H9 (cell line): ENCODE measurements around the gene ZNF235. TPM values are rescaled to one million over a fixed set of nuclear protein-coding genes. Genes with fewer than 3 reads are reported as not detected.

Experiments used
- DNase-seq: peaks from one replicate; pipeline ENCODE4 v3.0.0-alpha.2; 2017
- H2AFZ ChIP-seq: one replicate; pipeline ENCODE4 v1.6.1; 2013; ENCODE audit warnings: mild to moderate bottlenecking, low read length, control low read depth, moderate library complexity
- H2AK5ac ChIP-seq: 2 replicates; pipeline ENCODE4 v1.6.1; 2013; ENCODE audit warnings: low read length, control low read depth, mixed read lengths; ENCODE audit not compliant: insufficient read length
- H2BK120ac ChIP-seq: one replicate; pipeline ENCODE4 v1.6.1; 2013; ENCODE audit warnings: low read depth, mild to moderate bottlenecking, low read length, control low read depth, inconsistent platforms; ENCODE audit not compliant: poor library complexity, severe bottlenecking
- H2BK12ac ChIP-seq: 2 replicates; pipeline ENCODE4 v1.6.1; 2013; ENCODE audit warnings: low read length, control low read depth, mixed read lengths, low read depth; ENCODE audit not compliant: insufficient read length
- H2BK15ac ChIP-seq: 2 replicates; pipeline ENCODE4 v1.6.1; 2013; ENCODE audit warnings: low read depth, low read length, control low read depth
- H2BK20ac ChIP-seq: one replicate; pipeline ENCODE4 v1.6.1; 2013; ENCODE audit warnings: low read depth, mild to moderate bottlenecking, low read length, control low read depth, inconsistent platforms; ENCODE audit not compliant: poor library complexity, severe bottlenecking
- H2BK5ac ChIP-seq: 2 replicates; pipeline ENCODE4 v1.6.1; 2013; ENCODE audit warnings: low read length, control low read depth, mixed read lengths; ENCODE audit not compliant: insufficient read length
- H3K14ac ChIP-seq: 2 replicates; pipeline ENCODE4 v1.6.1; 2013; ENCODE audit warnings: low read length, control low read depth; ENCODE audit not compliant: insufficient read depth
- H3K18ac ChIP-seq: 2 replicates; pipeline ENCODE4 v1.6.1; 2013; ENCODE audit warnings: low read depth, mild to moderate bottlenecking, mixed read lengths, low read length, control low read depth; ENCODE audit not compliant: insufficient read length
- H3K23ac ChIP-seq: 2 replicates; pipeline ENCODE4 v1.6.1; 2013; ENCODE audit warnings: low read length, control low read depth, mixed read lengths, low read depth; ENCODE audit not compliant: insufficient read length
- H3K23me2 ChIP-seq: 2 replicates; pipeline ENCODE4 v1.6.1; 2013; ENCODE audit warnings: low read depth, mild to moderate bottlenecking, mixed read lengths, low read length, control low read depth; ENCODE audit not compliant: insufficient read length, poor library complexity, severe bottlenecking
- H3K27ac ChIP-seq: 2 replicates; pipeline ENCODE4 v1.5.1; 2013; ENCODE audit warnings: low read length, control low read depth, mixed read lengths, low read depth; ENCODE audit not compliant: insufficient read length
- H3K27me3 ChIP-seq: 2 replicates; pipeline ENCODE4 v1.6.1; 2013; ENCODE audit warnings: low read length, control low read depth, inconsistent platforms; ENCODE audit not compliant: insufficient read depth
- H3K4ac ChIP-seq: 2 replicates; pipeline ENCODE4 v1.6.1; 2013; ENCODE audit warnings: low read depth, mild to moderate bottlenecking, control low read depth, inconsistent platforms, low read length, moderate library complexity
- H3K4me1 ChIP-seq: 2 replicates; pipeline ENCODE4 v1.6.1; 2013; ENCODE audit warnings: low read length, control low read depth, inconsistent platforms; ENCODE audit not compliant: insufficient read depth
- H3K4me2 ChIP-seq: 2 replicates; pipeline ENCODE4 v1.6.1; 2013; ENCODE audit warnings: low read length, control low read depth, mixed read lengths; ENCODE audit not compliant: insufficient read length, insufficient read depth
- H3K56ac ChIP-seq: 2 replicates; pipeline ENCODE4 v1.6.1; 2013; ENCODE audit warnings: low read depth, mild to moderate bottlenecking, mixed read lengths, low read length, control low read depth; ENCODE audit not compliant: insufficient read length
- H3K79me1 ChIP-seq: 2 replicates; pipeline ENCODE4 v1.6.1; 2013; ENCODE audit warnings: low read depth, mild to moderate bottlenecking, moderate library complexity, low read length, control low read depth, inconsistent platforms; ENCODE audit not compliant: insufficient read depth, poor library complexity, severe bottlenecking
- H3K79me2 ChIP-seq: 2 replicates; pipeline ENCODE4 v1.6.1; 2013; ENCODE audit warnings: low read length, control low read depth, inconsistent platforms; ENCODE audit not compliant: insufficient read depth
- H3K9ac ChIP-seq: 2 replicates; pipeline ENCODE4 v1.6.1; 2013; ENCODE audit warnings: low read length, control low read depth, mixed read lengths; ENCODE audit not compliant: insufficient read length; ENCODE audit errors: extremely low read depth
- H3K9me3 ChIP-seq: one replicate; pipeline ENCODE4 v1.6.1; 2013; ENCODE audit warnings: low read depth, low read length, inconsistent platforms; ENCODE audit not compliant: control insufficient read depth
- H3T11ph ChIP-seq: one replicate; pipeline ENCODE4 v1.6.1; 2013; ENCODE audit warnings: mild to moderate bottlenecking, low read length, control low read depth, inconsistent platforms
- H4K20me1 ChIP-seq: one replicate; pipeline ENCODE4 v1.6.1; 2013; ENCODE audit not compliant: control insufficient read depth, insufficient read length, insufficient read depth
- H4K5ac ChIP-seq: 2 replicates; pipeline ENCODE4 v1.6.1; 2013; ENCODE audit warnings: low read depth, mild to moderate bottlenecking, mixed read lengths, low read length, control low read depth; ENCODE audit not compliant: insufficient read length
- H4K8ac ChIP-seq: replicated peaks from 2 replicates; pipeline ENCODE4 v1.6.1; 2013; ENCODE audit warnings: low read length, control low read depth, mixed read lengths, low read depth; ENCODE audit not compliant: insufficient read length
- H4K91ac ChIP-seq: 2 replicates; pipeline ENCODE4 v1.6.1; 2013; ENCODE audit warnings: low read depth, mild to moderate bottlenecking, moderate library complexity, mixed read lengths, low read length, control low read depth; ENCODE audit not compliant: insufficient read length
- H3K27ac Mint-ChIP-seq, 3 experiments: 2 replicates in 2 of 3; 3 replicates in 1 of 3; pipeline ENCODE4 v1.8.0; 2020 to 2021; ENCODE audit warnings: mixed read lengths in 3 of 3, mild to moderate bottlenecking in 1 of 3, moderate library complexity in 1 of 3
- H3K27me3 Mint-ChIP-seq: 2 replicates; pipeline ENCODE4 v1.8.0; 2021; ENCODE audit warnings: low read depth, mild to moderate bottlenecking, moderate library complexity, mixed read lengths
- H3K36me3 Mint-ChIP-seq, 3 experiments: 2 replicates in 2 of 3; 3 replicates in 1 of 3; pipeline ENCODE4 v1.8.0; 2020 to 2021; ENCODE audit warnings: low read depth in 3 of 3, mixed read lengths in 3 of 3; ENCODE audit not compliant: insufficient read depth in 1 of 3
- H3K4me1 Mint-ChIP-seq, 2 experiments: 2 replicates each; pipeline ENCODE4 v1.8.0; 2020; ENCODE audit warnings: mixed read lengths in 2 of 2
- H3K4me3 Mint-ChIP-seq, 2 experiments: 2 replicates in 1 of 2; 3 replicates in 1 of 2; pipeline ENCODE4 v1.8.0; 2020 to 2021; ENCODE audit warnings: mild to moderate bottlenecking in 2 of 2, mixed read lengths in 2 of 2, moderate library complexity in 1 of 2
- H3K9me3 Mint-ChIP-seq, 2 experiments: 2 replicates in 1 of 2; 3 replicates in 1 of 2; pipeline ENCODE4 v1.8.0; 2020; ENCODE audit warnings: mild to moderate bottlenecking in 2 of 2, mixed read lengths in 2 of 2, moderate library complexity in 1 of 2
- WGBS: extraction: QIAGEN DNeasy Blood & Tissue Kit; methylation state at CpG from one replicate; pipeline ENCODE4 v1.1.7; 2013; ENCODE audit warnings: missing lambda C conversion rate, low lambda C conversion rate, mixed read lengths; ENCODE audit not compliant: insufficient read length; ENCODE audit errors: extremely low coverage; 5-methylcytosine and 5-hydroxymethylcytosine counted together
- total RNA-seq: library from RNA; stranded (reverse); gene quantifications from 2 replicates; pipeline ENCODE4 v1.2.1, GENCODE V29; 2021
- TF ChIP-seq, protein P1 (sequence below): fragments of 200-600 bp; sonication (generic); conservative IDR thresholded peaks from 3 replicates; pipeline ENCODE4 v1.8.0; 2021; ENCODE audit warnings: antibody characterized with exemption, mild to moderate bottlenecking

The ZNF235 gene
- total RNA-seq, 1 experiment from 2014 or later = 6.6 TPM

DNA sequence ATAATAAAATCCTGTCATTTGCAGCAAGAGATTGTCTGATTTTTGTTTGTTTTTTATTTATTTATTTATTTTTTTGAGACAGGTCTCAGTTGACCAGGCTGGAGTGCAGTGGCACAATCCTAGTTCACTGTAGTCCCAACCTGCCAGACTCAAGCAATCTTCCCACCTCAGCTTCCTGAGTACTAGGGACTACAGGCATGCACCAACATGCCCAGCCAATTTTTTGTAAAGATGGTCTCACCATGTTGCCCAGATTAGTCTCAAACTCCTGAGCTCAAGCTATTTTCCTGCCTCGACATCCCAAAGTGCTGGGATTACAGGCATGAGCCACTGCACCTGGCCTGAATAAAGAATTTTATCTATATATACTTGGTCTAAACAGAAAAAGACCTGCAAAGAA, 27.5 kb downstream of the ZNF235 start:
- Histone ChIP-seq H3T11ph (no peak overlapping the region), H2AK5ac (no peak overlapping the region)

More for the DNA sequence above, 27.5 kb downstream of the ZNF235 start:
- H3K4me1 Mint-ChIP-seq = no peaks in the 10 kb centered on the region
- Histone ChIP-seq H2BK5ac (no peak overlapping the region), H3K14ac (no peak overlapping the region), H4K20me1 (no peaks in the 10 kb centered on the region), H4K5ac (no peak overlapping the region), H3K79me2 (no peaks in the 10 kb centered on the region), H3K4me2 (no peak overlapping the region), H3K23me2 (no peaks in the 10 kb centered on the region), H3K23ac (no peak overlapping the region), H3K9ac (no peak overlapping the region), H3K79me1 (no peaks in the 10 kb centered on the region), H4K8ac (no peak overlapping the region), H3K27ac (no peak overlapping the region), H3K4ac (no peak overlapping the region), H3K18ac (no peak overlapping the region), H3K27me3 (no peaks in the 10 kb centered on the region), H3K4me1 (no peaks in the 10 kb centered on the region), H4K91ac (no peak overlapping the region), H2AFZ (no peak overlapping the region), H2BK12ac (no peak overlapping the region), H3K56ac (no peak overlapping the region), H2BK15ac (no peak overlapping the region), H2BK120ac (no peak overlapping the region), H3K9me3 (peaks cover 8% of the 10 kb centered on the region), H2BK20ac (no peak overlapping the region)
- no peaks in the 10 kb centered on the region; the same call in 1 of the 2 replicates for H3K27me3 Mint-ChIP-seq
- TF ChIP-seq, protein P1, sequence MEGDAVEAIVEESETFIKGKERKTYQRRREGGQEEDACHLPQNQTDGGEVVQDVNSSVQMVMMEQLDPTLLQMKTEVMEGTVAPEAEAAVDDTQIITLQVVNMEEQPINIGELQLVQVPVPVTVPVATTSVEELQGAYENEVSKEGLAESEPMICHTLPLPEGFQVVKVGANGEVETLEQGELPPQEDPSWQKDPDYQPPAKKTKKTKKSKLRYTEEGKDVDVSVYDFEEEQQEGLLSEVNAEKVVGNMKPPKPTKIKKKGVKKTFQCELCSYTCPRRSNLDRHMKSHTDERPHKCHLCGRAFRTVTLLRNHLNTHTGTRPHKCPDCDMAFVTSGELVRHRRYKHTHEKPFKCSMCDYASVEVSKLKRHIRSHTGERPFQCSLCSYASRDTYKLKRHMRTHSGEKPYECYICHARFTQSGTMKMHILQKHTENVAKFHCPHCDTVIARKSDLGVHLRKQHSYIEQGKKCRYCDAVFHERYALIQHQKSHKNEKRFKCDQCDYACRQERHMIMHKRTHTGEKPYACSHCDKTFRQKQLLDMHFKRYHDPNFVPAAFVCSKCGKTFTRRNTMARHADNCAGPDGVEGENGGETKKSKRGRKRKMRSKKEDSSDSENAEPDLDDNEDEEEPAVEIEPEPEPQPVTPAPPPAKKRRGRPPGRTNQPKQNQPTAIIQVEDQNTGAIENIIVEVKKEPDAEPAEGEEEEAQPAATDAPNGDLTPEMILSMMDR = no peak
- H3K36me3 Mint-ChIP-seq = peaks cover 48 to 64% (median 60%) of the 10 kb centered on the region in 3 experiments
- no CpG with 5 or more reads among the region's 1 CpG for WGBS
- H3K4me3 Mint-ChIP-seq = no peak overlapping the region
- H3K9me3 Mint-ChIP-seq = peaks cover 66 to 78% of the 10 kb centered on the region in 2 experiments
- DNase-seq = no peak
- no peak overlapping the region for H3K27ac Mint-ChIP-seq
